Embryonic facial prominence (tissue), 1 donor: ENCODE data around the gene HMGN1.

ENCODE experiments used
- DNase-seq: peaks from one replicate; pipeline ENCODE4 v3.0.0-alpha.2; 2016; ENCODE audit errors: extremely low spot score

The HMGN1 gene

DNA sequence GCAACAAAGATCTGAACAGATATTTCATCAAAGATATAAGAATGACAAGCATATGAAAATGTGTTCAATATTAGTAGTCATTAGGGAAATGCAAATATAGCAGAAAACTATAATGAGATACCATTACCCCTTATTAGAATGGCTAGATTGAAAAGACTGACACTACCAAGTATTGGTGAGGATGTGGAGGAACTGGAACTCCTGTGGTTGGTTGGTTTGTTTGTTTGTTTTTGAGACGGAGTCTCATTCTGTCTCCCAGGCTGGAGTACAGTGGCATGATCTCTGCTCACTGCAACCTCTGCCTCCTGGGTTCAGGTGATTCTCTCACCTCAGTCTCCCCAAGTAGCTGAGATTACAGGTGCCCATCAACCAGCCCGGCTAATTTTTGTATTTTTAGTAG, 18.9 kb upstream of the HMGN1 start:
- no peak for DNase-seq

- DNase-seq, result no peak
Observed at GRCh38 chr21:39366563-39366962, 17.7 kb upstream of the HMGN1 start.

GRCh38 chr21:39364949-39365348, 16.1 kb upstream of the HMGN1 start:
- no peak for DNase-seq

- DNase-seq, result no peak
Observed at GRCh38 chr21:39363607-39364555, 15.0 kb upstream of the HMGN1 start.

DNA sequence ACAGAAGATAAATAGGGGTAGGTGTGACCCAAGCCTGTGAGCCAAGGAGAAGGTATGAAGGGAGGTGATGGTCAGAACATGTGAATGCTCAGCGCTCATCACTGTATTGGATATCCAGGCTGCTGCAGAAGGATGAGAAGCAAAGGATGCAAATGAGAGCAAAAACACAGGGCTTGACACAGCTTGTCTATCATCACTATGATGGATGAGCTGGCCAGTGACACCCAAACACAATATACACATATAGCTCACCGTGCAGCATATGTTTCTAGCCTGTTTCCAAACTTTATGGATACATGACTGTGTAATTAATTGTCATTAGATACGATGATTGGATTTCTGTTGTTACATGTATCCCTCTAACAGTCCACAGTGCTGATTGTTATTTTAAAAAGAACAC, 13.8 kb upstream of the HMGN1 start:
- DNase-seq, result no peak

DNA sequence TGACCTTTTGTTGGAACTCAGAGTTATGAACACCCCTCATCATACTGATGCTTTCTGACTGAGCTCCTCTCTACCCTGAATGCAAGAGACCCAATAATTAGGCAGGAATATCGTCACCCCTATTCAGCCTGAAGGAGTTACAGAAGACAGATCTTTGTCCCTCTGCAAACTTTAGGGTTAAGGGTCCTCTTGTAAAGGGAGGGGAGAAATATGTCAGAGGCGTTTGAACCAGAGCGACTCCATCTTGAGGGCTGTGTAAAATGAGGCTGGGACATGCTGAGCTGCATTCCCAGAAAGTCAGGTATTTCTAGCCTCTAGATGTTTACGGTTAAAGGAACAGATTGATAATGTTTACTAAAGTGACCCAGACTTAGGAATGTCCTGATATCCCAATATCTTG, 10.5 kb upstream of the HMGN1 start:
- no peak for DNase-seq

DNA sequence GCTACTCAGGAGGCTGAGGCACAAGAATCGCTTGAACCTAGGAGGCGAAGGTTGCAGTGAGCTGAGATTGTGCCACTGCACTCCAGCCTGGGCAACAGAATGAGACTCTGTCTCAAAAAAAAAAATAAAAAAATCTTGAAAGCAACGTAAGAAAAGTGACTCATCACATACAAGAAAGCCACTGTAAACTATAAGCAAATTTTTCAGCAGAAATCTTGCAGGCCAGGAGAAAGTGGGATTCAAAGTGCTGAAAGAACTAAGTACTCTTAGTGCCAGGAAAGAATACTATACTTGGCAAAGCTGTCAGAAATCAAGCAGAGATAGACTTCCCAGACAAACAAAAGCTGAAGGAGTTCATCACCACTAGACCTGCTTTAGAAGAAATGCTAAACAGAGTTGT, 4.4 kb upstream of the HMGN1 start:
- DNase-seq, result no peak

GRCh38 chr21:39350094-39351005, 1.5 kb upstream of the HMGN1 start:
- no peak for DNase-seq

- peak; percentile 89 for DNase-seq
Observed at GRCh38 chr21:39349211-39350093, 564 bp upstream of the HMGN1 start.

GRCh38 chr21:39348040-39348354, 891 bp downstream of the HMGN1 start:
- no peak for DNase-seq

GRCh38 chr21:39347537-39347936, 1.4 kb downstream of the HMGN1 start:
- no peak for DNase-seq

GRCh38 chr21:39346671-39347331, 2.1 kb downstream of the HMGN1 start:
- DNase-seq, result no peak

DNA sequence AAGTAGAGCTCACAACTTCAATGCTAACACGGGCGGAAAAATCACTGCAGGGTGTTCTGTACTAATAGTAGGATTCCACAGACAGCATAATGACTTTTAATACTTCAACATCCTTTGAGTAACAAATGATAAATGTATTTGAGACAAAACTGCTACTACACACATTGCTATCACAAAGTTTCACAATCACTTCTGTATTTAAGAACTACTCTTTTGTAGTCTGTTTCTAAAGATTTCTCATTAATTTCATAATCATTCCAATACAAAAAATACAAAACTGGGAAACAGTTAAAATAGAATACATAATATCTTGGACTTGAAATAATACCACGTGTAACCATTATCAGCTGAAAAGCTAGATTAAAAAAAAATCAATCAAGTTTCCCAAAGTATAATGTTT, 2.7 kb downstream of the HMGN1 start:
- DNase-seq, result no peak

DNA sequence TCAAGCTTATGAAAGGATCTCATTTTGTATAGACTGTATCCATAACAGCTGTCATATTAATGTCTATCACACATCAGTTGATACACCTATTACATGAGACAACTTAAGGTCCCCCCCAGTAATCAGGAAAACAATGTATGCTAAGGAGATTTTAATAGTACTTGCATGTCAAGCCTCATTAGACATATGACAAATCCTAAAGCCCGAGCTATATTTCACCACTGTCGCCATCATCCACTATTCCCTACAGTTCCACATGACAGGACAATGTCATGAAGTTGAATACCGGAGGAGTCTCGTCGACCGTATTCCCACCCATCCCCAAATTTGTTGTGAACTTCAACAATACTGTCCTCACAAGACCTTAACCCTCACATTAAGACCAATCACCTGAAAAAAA, 3.4 kb downstream of the HMGN1 start:
- DNase-seq, result no peak

DNA sequence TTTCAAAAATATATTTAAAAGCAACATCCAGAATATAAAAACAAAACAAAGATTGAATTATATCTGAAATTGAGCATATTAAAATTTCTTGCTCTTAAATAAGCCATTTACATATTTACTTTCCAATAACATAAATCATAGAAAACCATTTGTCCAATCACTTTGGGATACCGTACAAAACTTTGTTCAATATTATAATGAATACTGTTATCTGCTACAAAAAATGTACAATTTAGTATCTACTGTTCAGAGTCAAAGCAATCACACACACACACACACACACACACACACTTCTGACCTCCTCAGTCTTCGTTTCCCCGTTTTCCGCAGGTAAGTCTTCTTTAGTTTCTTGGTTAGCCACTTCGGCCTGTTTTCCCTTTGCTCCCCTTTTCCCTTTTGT, 4.0 kb downstream of the HMGN1 start:
- no peak for DNase-seq

DNA sequence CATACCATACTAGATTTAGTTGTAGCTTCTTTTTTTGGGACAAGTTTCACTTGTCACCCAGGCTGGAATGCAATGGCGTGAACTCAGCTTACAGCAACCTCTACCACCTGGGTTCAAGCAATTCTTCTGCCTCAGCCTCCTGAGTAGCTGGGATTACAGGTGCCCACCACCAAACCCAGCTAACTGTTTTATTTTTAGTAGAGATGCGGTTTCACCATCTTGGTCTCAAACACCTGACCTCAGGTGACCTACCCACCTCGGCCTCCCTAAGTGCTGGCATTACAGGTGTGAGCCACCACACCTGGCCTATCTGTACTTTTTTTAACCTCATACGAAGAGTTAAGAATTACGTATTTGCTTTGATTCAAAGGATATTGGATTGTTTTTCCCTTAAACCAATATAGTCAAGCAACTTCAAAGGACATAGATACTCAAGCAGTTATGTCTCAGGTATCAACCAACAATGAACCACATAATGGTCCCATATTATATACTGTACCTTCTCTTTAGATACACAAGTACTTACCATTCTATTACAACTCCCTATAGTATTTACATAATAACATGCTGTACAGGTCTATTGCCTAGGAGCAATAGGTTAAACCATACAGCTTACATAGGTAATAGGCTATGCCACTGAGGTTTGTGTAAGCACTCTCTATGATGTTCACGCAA, 7.5 kb downstream of the HMGN1 start:
- no peak for DNase-seq

- DNase-seq, result no peak
Observed at GRCh38 chr21:39340687-39341086, 8.2 kb downstream of the HMGN1 start.

DNA sequence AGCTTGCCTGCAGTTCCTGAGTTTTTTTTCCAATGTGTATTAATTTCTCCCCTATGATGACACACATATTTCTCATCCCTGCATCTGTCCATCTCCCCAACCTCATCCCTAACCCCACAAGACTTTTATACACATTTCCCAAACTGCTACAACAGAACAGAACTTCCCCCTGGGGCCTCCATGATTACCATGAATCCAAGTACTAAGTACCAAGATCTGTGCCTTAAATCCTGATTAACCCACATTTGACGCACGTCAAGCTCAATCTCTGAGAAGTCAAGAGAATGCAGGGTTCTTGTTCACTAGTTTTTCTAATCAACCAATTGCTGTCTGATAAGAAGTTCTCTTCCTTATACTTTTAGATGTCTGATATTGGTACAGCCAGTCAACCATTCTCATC, 9.7 kb downstream of the HMGN1 start:
- no peak for DNase-seq

GRCh38 chr21:39336457-39337008, 12.4 kb downstream of the HMGN1 start:
- DNase-seq, result no peak

GRCh38 chr21:39334611-39335010, 14.3 kb downstream of the HMGN1 start:
- DNase-seq, result no peak
